Stimulated activated CD4-positive, alpha-beta T cell treated with anti-CD3 and anti-CD28 coated beads, Interleukin-1b, Interleukin-23, amount 100 ng/mL, for 4 hours (primary cell): ENCODE measurements around the gene VWC2L.

Experiments
- DNase-seq, 2 donors: peaks; one replicate each; pipeline ENCODE4 v3.0.0-alpha.2; 2020; ENCODE audit warnings: low read depth in 2 of 2

The VWC2L gene

GRCh38 chr2:214542295-214542694 lies 131.4 kb downstream of the VWC2L start:
- DNase-seq, result no peak

- DNase-seq, result no peak
Measured at GRCh38 chr2:214542866-214543265, 132.0 kb downstream of the VWC2L start.

- no peak for DNase-seq
Measured at GRCh38 chr2:214543386-214543955, 132.6 kb downstream of the VWC2L start.

GRCh38 chr2:214545898-214546542 lies 135.2 kb downstream of the VWC2L start:
- no peak for DNase-seq

GRCh38 chr2:214547931-214548330 lies 137.1 kb downstream of the VWC2L start:
- no peak for DNase-seq

GRCh38 chr2:214549946-214550345 lies 139.1 kb downstream of the VWC2L start:
- DNase-seq, result no peak

GRCh38 chr2:214550786-214551185 lies 139.9 kb downstream of the VWC2L start:
- DNase-seq, result no peak

- DNase-seq, result no peak
Measured at GRCh38 chr2:214557884-214558283, 147.0 kb downstream of the VWC2L start.

GRCh38 chr2:214558341-214558740 lies 147.5 kb downstream of the VWC2L start:
- no peak for DNase-seq

GRCh38 chr2:214560176-214560575 lies 149.3 kb downstream of the VWC2L start:
- DNase-seq, result no peak

- DNase-seq, result no peak
Measured at GRCh38 chr2:214560618-214561190, 149.8 kb downstream of the VWC2L start.

- DNase-seq, result no peak
Measured at GRCh38 chr2:214565246-214565645, 154.4 kb downstream of the VWC2L start.

GRCh38 chr2:214566457-214566856 lies 155.6 kb downstream of the VWC2L start:
- no peak for DNase-seq

- DNase-seq, result no peak
Measured at GRCh38 chr2:214569419-214570035, 158.7 kb downstream of the VWC2L start.

- DNase-seq, result no peak
Measured at GRCh38 chr2:214574084-214574781, 163.4 kb downstream of the VWC2L start.

- no peak for DNase-seq
Measured at GRCh38 chr2:214575030-214575429, 164.2 kb downstream of the VWC2L start.

GRCh38 chr2:214575465-214575864 lies 164.6 kb downstream of the VWC2L start:
- no peak for DNase-seq

- DNase-seq, result no peak
Measured at GRCh38 chr2:214577769-214578168, 166.9 kb downstream of the VWC2L start.

- DNase-seq, result no peak
Measured at GRCh38 chr2:214578442-214578841, 167.6 kb downstream of the VWC2L start.

GRCh38 chr2:214579035-214579434 lies 168.2 kb downstream of the VWC2L start:
- DNase-seq, result no peak

GRCh38 chr2:214587442-214587841 lies 176.6 kb downstream of the VWC2L start:
- no peak for DNase-seq

GRCh38 chr2:214591366-214591765 lies 180.5 kb downstream of the VWC2L start:
- DNase-seq, result no peak
